Stimulated activated CD8-positive, alpha-beta memory T cell treated with anti-CD3 and anti-CD28 coated beads, Interleukin-15, amount 100 ng/mL, for 48 hours (primary cell): ENCODE measurements around the gene CCDC88C.
"Not testable (repeated sequence)": the region's sequence is repeated elsewhere in the genome, so short reads cannot be mapped to it uniquely, and the experiment has no call there.

Experiments used
- DNase-seq, 2 donors: peaks; one replicate each; pipeline ENCODE4 v3.0.0-alpha.2; 2020; ENCODE audit warnings: low read depth in 2 of 2

Gene CCDC88C

GRCh38 chr14:91418387-91419043 is 895 bp upstream of the CCDC88C start:
- peak; percentile 64 to 71 for DNase-seq

- no peak for DNase-seq
Observed at GRCh38 chr14:91417983-91418386, 365 bp upstream of the CCDC88C start.

DNA sequence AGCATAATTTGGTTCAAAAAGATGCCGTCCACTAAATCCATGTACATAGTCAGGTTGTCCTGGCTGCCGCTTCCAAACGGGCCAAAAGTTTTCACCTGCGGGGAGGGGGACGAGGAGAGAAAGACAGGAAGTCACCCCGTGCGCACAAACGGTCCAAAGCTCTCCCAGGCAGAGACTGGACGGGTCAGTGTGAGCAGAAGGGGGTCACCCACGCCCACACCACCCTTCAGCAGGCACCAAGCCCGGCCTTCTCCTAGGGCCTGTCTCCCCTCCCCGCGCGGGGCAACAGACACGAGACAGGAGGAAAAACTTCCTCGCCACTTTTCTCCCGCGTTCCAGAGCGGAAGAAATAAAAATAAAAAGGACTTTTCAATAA is 888 bp downstream of the CCDC88C start:
- no peak for DNase-seq

- DNase-seq = peak; percentile 59 to 62
Observed at GRCh38 chr14:91415794-91416743, 1.6 kb downstream of the CCDC88C start.

DNA sequence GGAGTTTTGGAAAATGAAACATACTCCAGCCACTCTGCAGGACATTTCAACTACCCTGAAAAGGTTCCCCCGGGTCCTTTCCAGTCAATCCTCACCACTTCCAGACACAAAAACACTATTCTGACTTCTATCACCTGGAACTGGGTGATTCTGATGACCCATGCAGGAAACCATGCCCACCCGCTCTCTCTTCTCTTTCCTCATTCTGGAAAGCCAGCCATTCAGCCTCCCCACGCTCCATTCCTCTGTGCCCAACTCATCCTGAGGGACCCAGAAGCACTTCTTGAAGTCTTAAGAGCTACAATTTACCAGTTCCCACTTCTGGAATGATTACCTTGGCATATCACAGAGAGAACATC is 3.2 kb downstream of the CCDC88C start:
- no peak for DNase-seq

- no peak for DNase-seq
Observed at GRCh38 chr14:91413547-91414474, 3.8 kb downstream of the CCDC88C start.

DNA sequence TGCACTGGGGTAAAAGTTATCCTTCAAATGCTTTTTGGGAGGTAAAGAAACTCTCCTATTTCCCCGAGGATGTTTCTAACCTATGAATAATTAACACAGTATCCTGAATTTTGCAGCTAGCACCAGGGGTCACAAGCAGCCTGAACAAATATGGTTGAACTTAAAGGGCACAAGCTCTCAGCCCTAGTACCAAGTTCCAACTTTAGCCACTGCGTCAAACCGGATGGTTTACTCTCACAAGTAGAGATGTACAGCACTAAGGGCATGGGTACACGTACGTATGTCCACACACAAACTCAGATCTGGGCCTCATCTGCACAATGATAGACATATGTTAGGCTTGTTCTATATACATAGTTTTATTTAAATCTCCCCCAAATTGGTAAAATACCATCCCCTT is 4.7 kb downstream of the CCDC88C start:
- DNase-seq = no peak

- no peak for DNase-seq
Observed at GRCh38 chr14:91410771-91411536, 6.7 kb downstream of the CCDC88C start.

DNA sequence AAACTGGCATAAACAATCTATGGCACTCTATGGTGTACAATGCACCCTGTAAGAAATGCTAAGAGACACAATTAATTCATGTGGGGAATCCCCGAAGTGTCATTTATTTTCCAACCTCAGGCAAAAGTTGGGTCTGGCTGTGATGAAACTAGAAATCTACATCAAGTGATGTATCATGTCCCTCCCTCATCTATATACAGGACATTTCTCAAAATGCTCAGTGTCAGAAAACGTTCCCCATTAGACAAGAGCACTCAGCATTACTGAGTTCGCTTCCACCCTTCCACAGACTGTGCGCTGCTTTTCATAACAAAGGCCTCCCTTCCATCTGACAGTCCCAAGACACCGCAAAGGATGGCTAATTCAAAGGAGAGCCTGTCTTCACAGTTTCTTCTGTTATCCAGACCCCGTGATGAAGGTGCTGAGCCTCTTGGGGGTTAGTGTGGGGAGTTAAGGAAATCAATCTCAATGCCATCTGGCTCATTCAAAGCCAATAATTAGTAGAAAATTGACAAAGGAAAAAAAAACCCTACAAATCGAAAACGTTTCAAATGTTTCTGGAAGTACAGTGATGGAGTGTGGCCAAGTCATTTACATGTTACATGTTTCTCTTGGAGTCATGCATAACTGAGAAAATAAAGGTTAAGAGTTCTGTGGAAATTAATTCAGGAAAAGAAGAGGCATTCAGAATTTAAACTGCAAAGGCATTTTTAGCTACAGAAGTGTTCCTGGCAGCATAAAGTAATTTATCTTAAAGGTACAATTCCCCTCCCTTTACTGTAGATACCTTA is 7.5 kb downstream of the CCDC88C start:
- no peak for DNase-seq

DNA sequence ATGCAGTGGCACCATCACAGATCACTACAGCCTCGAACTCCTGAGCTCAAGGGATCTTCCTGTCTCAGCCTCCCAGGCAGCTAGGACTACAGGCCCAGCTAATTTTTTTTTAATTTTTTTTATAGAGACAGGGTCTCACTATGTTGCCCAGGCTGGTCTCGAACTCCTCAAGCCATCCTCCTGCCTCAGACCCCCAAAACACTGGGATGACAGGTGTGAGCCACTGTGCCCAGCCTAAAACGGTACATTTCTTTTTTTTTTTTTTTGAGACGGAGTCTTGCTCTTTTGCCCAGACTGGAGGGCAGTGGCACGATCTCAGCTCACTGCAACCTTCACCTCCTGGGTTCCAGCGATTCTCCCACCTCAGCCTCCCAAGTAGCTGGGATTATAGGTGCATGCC is 8.4 kb downstream of the CCDC88C start:
- not testable (repeated sequence) for DNase-seq

- DNase-seq = no peak
Observed at GRCh38 chr14:91406982-91407381, 10.6 kb downstream of the CCDC88C start.

DNA sequence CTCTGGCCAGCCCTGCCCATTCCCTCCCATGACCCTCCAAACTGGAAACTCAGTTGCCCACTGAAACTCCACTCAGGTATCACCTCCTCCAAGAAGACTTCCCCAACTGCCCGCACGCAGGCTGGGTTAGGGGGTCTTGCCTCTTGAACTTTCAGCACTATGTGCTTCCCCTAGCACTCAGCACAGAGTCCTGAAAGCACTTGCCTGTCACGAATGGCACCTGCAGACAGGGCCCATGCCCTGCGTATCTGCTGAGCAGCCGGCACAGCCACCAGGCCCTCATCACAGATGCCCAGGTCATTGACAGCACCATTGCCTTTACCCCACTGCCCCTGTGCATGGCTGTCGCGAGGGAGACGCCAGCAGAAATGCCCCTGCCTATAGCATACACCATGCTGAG is 11.2 kb downstream of the CCDC88C start:
- DNase-seq = no peak

GRCh38 chr14:91405724-91406435 is 11.7 kb downstream of the CCDC88C start:
- DNase-seq = no peak

DNA sequence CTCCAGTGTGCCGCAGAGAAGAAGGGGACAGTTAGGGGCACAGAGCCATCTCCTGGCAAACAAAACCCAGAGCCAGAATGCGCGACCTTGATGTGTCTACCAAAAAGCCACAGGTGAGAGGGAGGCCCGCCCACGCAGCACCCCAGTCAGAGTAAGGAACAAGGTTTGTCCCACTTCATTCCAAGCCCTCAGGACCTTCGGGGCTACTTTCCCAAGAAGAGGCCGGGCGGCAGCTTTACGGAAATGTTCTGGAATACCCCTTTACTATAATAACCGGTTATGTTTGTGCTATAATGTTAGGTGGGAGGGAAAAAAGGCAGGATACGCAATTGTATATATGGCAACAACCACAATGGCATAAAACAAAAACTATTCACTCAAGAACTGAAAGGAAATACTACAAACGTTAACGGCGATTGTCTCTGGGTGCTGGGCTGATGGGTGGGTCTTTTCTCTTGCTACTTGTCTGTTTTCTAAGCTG is 12.3 kb downstream of the CCDC88C start:
- DNase-seq = no peak

DNA sequence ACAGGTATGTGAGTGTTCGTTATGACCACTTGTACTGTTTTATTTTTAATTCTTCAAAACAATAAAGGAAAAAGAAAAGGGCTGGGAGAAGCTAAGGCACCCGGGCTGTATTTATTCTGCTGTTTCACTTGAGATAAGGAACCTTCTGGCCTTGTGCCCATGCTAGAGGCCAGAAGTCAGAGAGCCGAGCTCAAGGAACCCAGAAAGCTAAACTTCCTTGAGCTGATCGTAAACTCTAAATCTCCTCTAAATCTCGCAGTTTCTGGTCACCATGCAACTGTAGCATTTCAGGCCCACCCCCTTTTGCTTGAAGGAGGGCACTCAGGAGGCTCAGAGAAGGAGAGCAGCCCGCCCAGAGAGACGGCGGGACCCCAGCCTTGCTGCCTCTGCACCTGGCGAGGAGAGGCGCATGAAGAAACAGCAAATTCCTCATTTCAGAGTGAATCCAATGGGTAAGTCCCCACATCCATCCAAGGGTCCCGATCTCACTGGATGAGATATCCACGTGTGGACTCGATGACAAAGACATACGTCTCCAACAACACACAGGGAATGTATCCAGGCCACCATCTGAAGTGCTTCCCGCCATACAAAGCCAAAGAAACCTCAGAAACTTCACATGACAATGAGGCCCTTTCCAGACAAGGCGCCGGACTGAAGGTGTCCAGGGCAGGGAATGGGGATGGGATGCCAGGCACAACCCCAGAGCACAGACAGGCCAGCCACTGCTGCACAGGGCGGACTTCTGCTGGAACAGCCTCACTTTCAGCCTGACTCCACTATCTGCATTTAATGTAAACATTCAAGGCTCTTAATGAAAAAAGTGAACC is 14.6 kb downstream of the CCDC88C start:
- no peak for DNase-seq

DNA sequence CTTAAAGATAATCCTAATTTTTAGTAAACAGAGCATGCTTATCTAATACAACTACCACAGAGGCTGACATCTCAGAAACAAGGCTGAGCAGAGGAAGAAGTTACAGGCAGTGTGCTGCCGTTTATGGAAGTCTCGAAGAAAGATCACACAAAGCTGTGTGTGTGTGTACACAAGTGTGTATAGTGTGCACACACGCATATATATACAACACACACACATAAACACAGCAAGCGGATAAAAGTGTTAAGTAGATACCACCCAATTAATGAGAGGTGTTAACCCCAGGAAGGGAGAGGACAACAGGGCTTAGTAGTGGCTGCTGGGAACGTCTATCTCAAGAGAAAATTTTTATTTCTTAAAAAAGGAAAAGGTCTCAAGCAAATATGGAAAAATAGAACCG is 15.3 kb downstream of the CCDC88C start:
- no peak for DNase-seq

- no peak for DNase-seq
Observed at GRCh38 chr14:91401751-91402150, 15.9 kb downstream of the CCDC88C start.

DNA sequence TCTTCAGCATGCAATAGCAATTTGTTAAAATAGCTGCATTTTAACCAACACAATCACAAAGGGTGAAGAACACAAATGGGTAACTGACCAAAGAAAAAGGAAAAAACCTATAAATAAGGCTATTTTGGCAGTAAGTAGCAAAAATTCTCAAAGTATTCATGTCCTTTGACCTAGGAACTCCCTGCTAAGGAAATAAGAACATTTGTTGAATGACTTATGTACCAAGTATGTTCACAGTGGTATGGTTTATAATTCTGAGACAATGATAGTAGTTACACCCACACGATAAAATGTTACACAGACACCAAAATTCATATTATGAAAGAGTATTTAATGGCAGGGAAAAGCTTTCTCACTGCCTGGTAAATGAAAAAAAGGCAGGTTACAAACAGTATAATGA is 16.9 kb downstream of the CCDC88C start:
- DNase-seq = no peak
